Frontal cortex (tissue), 4 donors: ENCODE measurements around the gene ITIH5. TPM values are rescaled to one million over a fixed set of nuclear protein-coding genes. Genes with fewer than 3 reads are reported as not detected.

Source experiments
- DNase-seq, 2 donors: peaks; one replicate each; pipeline ENCODE4 v3.0.0; 2012; ENCODE audit warnings: low spot score in 2 of 2
- FAIRE-seq: peaks from 2 replicates; lab custom pipeline; 2012; peaks lifted over from hg19 to GRCh38; lab: Jason Lieb, UNC
- total RNA-seq: library from RNA; depleted of rRNA; stranded (reverse); fragments of >200 nt; gene quantifications from one replicate; pipeline ENCODE4 v1.2.3, GENCODE V29; 2014
- donor health status: control.
- donor health status: control.
- donor health status: control.

ITIH5 gene
- total RNA-seq, 1 donor from 2014 or later = 14.7 TPM

DNA sequence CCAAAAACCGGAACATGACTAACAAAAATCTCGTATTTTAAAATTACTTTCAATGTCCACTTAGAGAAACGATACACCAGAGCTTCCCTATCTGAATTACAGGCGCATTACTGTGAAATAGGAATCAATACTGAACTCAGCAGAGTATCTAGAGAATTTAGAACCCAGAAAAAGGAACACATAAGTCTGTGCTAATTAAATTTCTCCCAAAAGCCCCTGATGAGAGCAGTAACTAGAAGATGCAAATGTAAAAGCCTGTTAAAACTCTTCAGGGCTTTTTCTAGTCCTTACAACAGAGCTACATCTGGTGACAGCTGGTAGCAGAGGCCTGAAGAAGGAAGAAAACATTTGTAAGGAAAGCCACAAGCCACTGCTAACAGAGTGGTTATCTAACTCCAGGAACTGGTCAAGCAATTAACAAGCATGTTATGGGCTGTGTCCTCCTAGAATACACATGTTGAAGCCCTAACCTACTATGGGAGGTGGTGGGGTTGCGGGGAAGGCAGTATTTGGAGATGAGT, 24.2 kb downstream of the ITIH5 start:
- FAIRE-seq (no peak), DNase-seq (no peak)

DNA sequence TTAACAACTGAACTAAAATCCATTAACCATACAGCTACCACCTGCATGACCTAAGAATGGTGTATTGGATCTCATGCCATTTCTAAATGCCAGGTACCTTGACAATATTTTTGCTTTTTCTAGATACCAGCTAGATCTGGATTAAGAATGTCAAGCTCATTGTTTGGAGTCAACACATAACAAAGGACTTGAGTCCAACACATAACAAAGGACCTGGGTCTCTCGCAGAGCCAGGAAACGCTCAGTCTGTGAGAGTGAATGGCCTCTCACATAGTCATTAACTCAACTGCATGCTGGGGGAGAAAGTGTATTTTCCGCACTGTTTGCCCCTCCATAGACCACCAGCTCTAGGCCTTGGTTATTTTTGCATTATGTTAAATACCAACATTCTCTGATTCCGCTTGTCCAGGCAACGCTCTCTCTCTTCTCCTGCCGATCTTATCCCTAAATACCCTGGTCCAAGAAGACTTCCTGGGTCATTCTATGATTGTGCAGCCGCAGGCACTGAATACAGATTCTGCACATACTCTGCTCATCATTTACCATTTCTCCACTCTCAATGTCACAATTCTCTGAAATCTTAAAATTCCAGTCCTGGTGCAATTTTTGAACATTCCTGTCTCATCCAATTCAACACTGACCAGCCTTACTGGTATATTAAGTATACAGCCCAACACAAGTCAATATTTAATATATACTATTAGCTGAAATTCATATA, 31.2 kb downstream of the ITIH5 start:
- FAIRE-seq = no peak
- DNase-seq = no peak

DNA sequence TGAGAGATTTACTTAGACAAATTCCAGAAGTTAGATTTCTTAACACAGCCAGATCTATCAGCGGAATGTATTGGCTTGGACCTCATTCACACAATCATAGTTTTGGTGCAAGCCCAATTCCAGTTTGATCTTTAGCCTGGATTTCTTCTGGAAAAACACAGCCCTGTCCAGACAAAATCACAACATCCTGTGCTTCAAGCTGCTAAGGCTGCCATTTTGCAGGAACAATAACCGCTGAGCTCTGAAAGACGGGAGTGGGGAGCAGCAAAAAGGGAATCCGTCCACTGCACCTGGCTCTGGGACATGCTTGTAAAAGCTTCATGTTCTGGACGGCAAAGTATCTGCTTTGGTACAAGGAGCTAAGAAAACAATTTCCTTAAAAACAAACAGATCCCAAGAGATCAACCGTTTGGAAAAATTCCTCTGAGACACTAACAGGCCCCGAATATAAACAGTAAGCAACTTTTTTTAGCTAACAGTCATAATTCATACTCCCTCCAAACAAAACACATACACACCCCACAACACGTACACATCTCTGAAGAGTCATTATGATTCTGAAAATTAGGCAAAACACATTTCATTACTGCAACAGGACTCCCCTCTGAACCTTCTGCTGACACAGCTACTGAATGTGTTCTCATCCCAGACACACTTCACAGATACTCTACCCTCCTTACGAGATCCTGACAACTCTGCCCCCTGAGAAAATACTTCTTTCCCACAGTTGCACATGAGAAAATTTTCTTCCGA, 32.4 kb downstream of the ITIH5 start:
- DNase-seq (no peak), FAIRE-seq (no peak)

DNA sequence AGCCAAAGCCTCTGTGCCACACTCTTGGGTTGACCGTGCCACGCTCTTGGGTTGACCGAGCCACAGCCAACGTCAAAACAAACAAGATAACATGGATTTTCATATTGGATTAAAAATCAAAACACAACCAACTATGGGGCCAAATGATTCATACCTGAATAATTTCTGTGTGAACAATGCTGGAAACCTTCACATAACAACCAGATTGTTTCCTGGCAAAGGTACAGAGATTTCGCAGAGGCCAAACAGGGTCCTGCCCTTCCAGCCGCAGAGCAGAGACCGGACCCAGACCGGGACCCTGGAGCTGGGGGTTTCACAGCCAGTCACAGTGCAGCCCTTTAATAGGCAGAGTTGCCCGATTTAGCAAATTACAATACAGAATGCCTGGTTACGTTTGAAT, 40.5 kb downstream of the ITIH5 start:
- FAIRE-seq (no peak), DNase-seq (no peak)

DNA sequence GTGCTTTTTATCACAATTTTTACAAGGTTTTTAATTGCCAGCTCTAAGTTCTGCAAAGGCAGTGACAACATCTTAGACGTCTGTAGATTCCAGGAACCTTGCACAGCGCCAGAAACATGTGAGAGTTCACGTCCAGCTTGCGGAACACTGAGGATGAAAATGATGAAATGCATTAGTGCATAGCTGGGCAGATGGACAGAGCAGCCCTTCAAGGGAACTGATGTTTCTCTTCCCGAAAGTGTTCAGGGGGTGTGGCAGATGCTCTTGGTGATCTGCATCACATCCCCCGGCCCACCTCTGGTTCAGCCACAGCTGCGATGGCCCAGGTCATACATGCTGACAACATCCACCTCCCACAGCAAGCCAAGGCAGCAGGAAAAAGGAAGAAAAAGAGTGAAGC, 40.9 kb downstream of the ITIH5 start:
- FAIRE-seq (no peak), DNase-seq (no peak)

DNA sequence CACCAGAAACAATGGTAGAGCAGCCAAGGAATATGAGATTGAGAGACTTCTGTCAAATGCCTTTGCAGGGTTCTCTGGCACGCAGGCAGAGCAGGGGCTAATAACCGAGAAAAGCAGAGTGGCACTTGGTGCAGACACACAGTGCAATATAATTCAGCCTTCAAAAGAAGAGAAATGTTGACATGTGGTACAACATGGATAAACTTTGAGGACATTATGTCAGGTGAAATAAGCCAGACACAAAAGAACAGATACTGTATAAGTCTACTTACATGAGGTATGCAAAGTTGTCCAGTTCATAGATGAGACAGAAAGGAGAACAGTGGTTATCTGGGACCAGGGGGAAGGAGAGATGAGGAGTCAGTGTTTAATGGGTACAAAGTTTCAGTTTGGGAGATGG, 41.8 kb downstream of the ITIH5 start:
- no peak for FAIRE-seq
- DNase-seq = no peak

DNA sequence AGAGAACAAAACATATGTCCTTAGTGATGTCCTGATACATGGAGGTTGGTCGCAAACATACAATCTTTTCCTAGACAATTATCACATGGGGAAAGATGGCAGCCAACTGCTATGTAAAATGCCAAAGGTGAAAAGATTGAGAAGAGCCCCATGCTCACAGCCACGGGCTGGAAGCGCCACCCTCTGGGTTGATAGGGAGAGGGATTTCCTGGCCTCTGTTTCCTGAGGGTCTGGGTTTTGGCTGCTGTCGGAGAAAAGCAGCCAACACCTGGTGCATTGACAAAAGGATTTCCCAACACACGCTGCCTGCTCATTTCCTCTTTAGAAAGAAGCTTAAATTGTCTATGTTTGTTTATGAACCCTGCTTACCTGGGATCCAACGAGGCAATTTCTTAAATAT, 43.8 kb downstream of the ITIH5 start:
- FAIRE-seq = no peak

DNA sequence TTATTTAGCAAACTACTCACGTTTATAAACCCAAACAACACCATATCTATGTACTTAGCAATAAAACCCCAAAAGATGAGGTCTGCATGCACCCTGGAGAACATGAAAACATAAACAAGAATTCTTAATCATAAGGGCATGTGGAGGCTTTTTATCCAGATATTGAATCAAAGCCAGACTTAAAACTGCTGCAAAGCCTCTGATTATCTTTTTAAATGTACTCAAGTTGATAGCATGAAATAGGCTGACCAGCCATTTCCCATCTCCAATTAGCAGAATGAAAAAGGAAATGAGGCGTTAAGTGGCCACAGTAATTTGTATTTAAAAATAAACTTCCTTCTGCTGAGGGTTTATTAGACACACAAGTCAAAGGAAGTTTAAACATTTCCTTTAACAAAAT, 48.3 kb downstream of the ITIH5 start:
- FAIRE-seq (no peak), DNase-seq (no peak)

More for the DNA sequence above, 43.8 kb downstream of the ITIH5 start:
- no peak for DNase-seq

DNA sequence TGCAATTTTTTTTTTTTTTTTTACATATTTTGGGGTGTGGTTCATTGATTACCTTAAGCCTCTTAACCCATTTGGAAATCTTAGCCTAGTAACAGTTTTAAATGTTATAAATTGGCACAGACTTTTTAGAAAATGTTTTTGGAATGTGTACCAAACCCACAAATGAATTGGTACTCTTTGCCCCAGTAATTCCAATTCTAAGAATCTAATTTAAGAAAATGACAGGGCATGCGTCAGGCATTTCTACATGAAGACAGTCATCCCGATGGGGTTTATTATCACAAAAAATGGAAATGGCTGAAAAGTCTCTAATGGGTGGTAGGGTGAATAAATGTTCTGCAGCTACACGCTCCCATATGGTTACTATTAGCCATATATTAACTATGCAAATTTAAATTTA, 54.9 kb downstream of the ITIH5 start:
- no peak for FAIRE-seq
- no peak for DNase-seq

DNA sequence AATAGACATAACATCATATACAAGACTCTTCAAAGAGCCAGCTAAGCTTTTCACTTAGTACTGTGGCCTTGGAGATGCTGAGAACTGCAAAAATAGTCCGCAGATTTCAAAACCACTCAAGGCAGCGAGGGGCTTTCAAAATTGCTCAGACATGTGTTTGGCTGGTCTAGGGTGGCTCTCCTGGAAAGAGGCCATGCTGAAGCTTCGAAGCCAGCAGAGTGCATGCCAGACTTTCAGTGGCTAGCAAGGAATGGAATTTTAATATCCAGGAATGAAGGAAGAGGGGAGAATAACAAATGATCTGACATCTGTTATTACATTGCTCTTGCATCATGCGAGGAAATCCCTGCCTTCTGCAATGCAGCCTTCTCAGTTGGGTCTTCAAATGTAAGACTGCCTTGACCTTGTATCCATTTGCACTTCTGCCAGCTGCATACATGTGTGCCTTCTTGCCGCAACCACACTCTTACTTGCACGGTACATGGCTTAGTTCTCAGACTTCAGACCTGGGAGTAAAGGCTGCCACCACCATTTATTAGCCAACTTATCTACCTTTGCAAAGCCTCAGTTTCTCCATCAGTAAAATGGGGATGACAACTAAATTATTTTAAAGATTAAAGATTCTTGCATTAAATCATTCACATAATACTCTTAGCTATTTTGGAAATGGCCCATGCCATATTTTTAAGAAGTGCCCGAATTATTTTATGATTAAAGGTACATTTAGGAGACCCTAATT, 55.9 kb downstream of the ITIH5 start:
- no peak for FAIRE-seq

DNA sequence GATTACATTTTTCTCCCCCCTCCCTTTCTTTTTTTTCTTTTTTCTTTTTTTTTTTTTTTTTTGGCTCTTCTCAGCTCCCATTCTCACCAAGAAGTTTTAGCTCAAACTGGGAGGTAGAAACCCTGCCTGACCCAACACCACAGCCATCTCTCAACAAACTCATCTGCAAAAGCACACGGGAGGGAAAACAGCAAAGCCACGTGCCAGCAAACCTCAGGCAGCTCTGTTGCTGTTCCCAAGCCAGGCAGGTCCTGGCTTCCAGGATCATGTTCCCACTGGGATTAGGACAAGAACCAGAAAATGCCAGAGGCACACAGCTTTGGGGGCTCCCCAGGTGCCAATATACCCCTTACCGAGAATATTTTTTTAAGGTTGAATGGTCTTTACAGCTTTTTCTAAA, 56.7 kb downstream of the ITIH5 start:
- FAIRE-seq = no peak
- DNase-seq = no peak

More for the DNA sequence above, 55.9 kb downstream of the ITIH5 start:
- DNase-seq = no peak

DNA sequence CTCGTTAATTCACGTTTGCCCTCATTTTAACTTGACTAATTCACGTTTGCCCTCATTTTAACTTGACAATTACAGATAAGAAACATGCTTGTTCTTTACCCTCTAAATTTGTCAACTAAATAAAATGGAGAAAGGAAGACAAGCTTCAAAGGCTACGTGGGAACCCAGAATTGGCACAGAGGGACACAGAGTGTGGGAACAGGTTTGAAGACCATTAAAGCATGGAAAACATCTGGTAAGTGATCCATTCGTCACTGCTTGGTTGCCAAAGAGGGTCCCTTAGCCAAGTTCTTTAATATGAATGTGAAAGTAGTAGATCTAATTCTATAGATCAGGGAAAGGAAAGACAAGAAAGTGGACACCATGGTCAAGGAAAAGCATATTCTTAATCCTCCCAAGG, 57.2 kb downstream of the ITIH5 start:
- FAIRE-seq (no peak), DNase-seq (no peak)

DNA sequence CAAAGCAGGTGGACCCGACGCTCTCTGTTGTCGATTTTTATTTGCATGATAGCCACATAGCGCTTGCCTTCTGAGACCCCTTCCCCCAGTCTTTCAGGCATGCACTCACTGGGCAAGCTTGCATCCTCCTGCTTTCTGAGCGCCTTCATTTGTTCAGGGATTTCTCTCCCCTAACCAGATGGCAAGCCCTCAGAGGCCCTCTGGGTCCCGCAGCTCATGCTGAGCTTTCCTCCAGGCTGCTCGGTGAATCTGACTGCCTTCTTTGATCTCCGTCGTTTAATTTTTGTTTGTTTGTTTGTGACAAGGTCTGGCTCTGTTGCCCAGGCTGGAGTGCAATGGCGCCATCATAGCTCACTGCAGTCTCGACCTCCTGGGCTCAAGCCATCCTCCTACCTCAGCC, 58.8 kb downstream of the ITIH5 start:
- FAIRE-seq = no peak
- no peak for DNase-seq

DNA sequence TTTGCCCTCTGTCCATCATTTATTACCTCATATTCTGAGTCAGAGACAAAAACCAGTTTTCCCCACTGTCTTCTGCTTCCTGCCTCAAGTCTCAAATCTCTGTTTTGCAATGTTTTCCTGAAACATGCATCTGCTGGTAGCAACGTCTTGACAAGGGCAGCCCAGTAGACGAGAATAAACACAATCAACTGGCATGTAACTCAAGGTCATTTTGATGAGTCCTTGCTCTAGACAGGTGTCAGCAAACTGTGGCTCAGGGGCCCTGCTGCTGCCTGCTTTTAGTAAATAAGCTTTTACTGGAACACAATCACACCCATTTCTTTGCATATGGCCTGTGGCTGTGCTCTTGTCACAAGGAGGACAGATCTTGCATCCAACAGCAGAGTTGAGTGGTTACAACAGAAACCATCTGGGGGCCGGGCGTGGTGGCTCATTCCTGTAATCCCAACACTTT, 59.8 kb downstream of the ITIH5 start:
- FAIRE-seq = no peak
- no peak for DNase-seq

DNA sequence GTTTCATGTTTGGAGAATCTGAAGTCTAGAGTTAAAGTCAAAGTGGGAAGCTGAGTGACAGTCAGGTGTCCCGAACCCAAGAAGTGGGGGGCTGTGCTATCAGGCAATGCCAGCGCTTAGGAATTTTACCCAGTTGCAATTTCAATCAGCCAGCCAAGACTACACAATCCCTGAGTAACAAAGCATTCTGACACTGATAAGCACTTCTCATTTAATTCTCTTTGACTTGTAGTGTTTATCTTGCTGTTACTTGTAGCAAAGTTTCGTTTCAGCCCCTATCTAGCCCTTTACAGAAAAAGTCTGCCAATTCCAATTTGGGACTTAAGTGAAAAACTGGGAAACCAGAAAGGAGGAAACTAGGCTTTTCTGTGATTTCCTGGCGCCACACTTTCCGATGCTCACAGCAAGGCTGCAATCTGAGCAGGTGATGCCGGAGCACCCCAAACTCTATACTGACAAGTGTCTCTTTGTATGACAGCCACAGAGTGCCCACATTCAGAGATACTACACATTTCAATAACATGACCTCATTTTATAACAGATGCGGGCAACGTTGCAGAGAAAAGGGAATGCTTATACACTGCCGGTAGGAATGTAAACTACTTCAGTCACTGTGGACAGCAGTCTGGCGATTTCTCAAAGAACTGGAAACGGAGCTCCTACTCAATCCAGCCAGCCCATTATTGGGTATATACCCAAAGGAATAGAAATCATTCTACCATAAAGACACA, 61.0 kb downstream of the ITIH5 start:
- DNase-seq (no peak), FAIRE-seq (no peak)

DNA sequence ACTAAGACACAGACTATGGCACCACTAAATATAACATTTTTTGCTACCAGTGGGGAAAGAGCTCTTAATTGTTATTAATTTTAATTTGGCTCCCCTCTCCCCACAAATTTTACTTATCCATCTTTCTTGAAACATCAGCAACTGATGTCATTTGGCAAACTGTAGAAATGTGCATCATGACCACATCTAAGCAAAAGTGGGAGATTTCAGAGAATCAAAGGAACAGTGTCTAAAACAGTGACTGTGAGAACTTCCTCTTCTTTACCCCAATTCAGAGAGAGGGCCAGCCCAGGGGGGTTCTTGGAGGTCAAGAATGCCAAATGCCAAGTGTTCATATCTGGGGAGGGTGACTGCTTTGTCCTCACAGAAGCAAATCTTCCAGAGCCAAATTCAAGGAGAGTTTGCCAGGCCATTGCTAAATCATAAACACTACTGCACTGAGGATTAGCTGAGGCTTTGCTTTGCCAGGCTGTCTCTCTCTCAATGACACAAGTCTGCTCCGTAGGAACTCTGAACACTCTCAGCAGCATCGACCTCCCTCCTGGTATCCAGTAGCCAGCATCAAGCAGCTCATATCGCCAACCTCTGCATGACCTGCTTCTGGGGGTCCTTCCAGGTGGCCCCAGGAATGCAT, 65.6 kb downstream of the ITIH5 start:
- DNase-seq = no peak

DNA sequence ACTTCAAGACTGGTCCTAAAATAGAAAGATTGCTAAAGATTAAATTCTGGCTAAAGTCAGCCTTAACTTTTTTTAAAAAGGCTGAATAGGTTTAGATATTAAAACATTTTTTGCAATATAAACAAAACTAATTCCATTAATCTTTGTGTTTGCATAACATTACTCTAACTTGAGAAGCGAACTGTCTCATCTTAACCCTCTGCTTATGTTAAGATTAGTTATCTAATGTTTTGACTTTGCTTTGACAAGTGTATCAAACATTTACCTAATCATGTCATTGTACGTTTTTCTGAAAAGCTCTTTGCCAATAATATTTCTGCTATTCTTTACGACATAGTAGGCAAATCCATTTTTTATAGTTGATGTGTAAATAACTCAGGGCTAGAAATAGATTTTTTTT, 68.0 kb downstream of the ITIH5 start:
- FAIRE-seq (no peak), DNase-seq (no peak)

More for the DNA sequence above, 65.6 kb downstream of the ITIH5 start:
- FAIRE-seq = no peak

DNA sequence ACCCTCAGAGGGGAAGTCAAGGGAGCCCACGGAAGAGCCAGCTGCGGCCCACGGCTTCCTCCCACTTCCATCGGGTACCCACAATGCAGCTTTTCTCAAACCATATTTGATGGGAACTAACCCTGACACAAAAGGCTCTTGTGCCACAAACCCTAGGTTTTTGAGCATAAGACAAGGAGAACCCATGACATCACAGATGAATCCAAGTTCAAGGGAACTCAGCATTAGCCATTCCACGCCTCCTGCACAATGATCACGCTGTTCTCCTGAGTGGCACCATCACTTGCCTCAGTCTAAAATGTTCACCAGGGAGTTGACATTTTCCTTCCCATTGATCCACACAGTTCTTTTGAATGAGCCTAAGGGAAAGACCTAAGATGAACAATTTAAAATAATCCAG, 70.4 kb downstream of the ITIH5 start:
- no peak for DNase-seq
- no peak for FAIRE-seq

DNA sequence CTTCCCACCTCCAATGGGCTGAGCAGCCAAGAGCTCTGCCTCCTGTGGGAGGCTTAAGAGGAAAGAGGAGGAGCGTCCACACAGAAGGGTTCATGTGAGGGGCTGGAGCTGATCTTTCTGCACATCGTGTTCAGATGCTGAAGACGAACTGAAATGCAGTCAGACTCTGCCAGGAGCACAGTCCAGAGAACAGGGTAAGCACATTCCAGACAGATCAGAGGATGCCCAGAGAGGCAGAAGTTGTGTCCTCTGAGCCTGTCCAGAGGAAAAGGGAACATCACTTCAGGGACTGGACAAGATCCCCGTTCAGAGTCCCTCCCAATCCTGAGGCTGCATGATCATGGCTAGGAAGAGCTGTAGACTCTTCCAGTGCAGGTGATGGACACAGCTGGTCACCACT, 72.9 kb downstream of the ITIH5 start:
- no peak for DNase-seq
- no peak for FAIRE-seq
